K562 (cell line): Measurements from ENCODE around the gene CDC42EP3. TPM values are rescaled to one million over a fixed set of nuclear protein-coding genes. Genes with fewer than 3 reads are reported as not detected.

Source experiments
- ATAC-seq: fragments of 200-7000 bp; cut with Tn5 transposase; 3 replicates; pipeline ENCODE4 v1.9.1; 2020; ENCODE audit warnings: moderate library complexity
- BruUV-seq: library from RNA; stranded (reverse); fragments of 400-500 nt; replicated peaks from 2 replicates; lab custom pipeline; 2021; lab: Mats Ljungman, UMichigan
- CTCF ChIA-PET: fragments of 300-600 bp; formaldehyde crosslinking; extraction: SDS; loops from one replicate; lab custom pipeline; 2021; ENCODE audit warnings: low intra/inter-chr PET ratio; lab: Yijun Ruan, JAX
- POLR2A ChIA-PET: fragments of 300-600, 350-650 bp; sonication (Branson Sonifier 250); formaldehyde crosslinking; extraction: SDS; loops from one replicate; lab custom pipeline; 2021; ENCODE audit warnings: antibody characterized with exemption, inconsistent platforms; lab: Yijun Ruan, JAX
- DNase-seq, 4 experiments: peaks; one replicate each; pipeline versions ENCODE4 v3.0.0 to v3.0.0-alpha.2; 2011 to 2018; ENCODE audit warnings: low spot score in 3 of 4, mixed read lengths in 3 of 4; ENCODE audit errors: extremely low read depth in 1 of 4
- FAIRE-seq: peaks from 2 replicates; lab custom pipeline; 2011; peaks lifted over from hg19 to GRCh38; lab: Jason Lieb, UNC
- H2AFZ ChIP-seq: 2 replicates; pipeline ENCODE4 v1.6.0; 2011; ENCODE audit warnings: low read depth, low read length, control low read depth, inconsistent platforms
- H3K27ac ChIP-seq: fragments of 200-600 bp; 3 replicates; pipeline ENCODE4 v1.8.0; 2011; ENCODE audit warnings: low read depth, mild to moderate bottlenecking, control low read depth, inconsistent platforms, low read length, moderate library complexity, mixed read lengths; ENCODE audit errors: extremely low read depth
- H3K27me3 ChIP-seq, 2 experiments: fragments of 300-600 bp in 1 of 2; 2 replicates in 1 of 2; 3 replicates in 1 of 2; pipeline versions ENCODE4 v1.6.0 to v1.8.0; 2011; ENCODE audit warnings: inconsistent platforms in 2 of 2, low read length in 2 of 2, mild to moderate bottlenecking in 1 of 2, mixed read lengths in 1 of 2, moderate library complexity in 1 of 2; ENCODE audit not compliant: control insufficient read depth in 2 of 2, insufficient read depth in 2 of 2
- H3K36me3 ChIP-seq: fragments of 300-600 bp; 3 replicates; pipeline ENCODE4 v1.8.0; 2011; ENCODE audit warnings: mild to moderate bottlenecking, low read length, inconsistent platforms; ENCODE audit not compliant: control insufficient read depth, insufficient read depth
- H3K4me1 ChIP-seq, 2 experiments: fragments of 200-600 bp in 1 of 2; replicated peaks in 1 of 2; 2 replicates in 1 of 2; 3 replicates in 1 of 2; pipeline versions ENCODE4 v1.5.1 to v1.8.0; 2011; ENCODE audit warnings: inconsistent platforms in 2 of 2, low read length in 2 of 2, mild to moderate bottlenecking in 1 of 2, mixed read lengths in 1 of 2, moderate library complexity in 1 of 2; ENCODE audit not compliant: control insufficient read depth in 2 of 2, insufficient read depth in 2 of 2
- H3K4me2 ChIP-seq: 2 replicates; pipeline ENCODE4 v1.6.1; 2011; ENCODE audit warnings: low read length, control low read depth, inconsistent platforms, mixed read lengths; ENCODE audit not compliant: insufficient read depth
- H3K4me3 ChIP-seq: fragments of 200-600 bp; sonication (generic), shearing (Covaris generic); 2 replicates; pipeline ENCODE4 v1.5.1; 2016; ENCODE audit warnings: control low read depth, inconsistent platforms
- H3K79me2 ChIP-seq: fragments of 200-600 bp; 3 replicates; pipeline ENCODE4 v1.8.0; 2011; ENCODE audit warnings: low read length, inconsistent platforms; ENCODE audit not compliant: control insufficient read depth, insufficient read depth
- H3K9ac ChIP-seq, 2 experiments: 2 replicates each; pipeline versions ENCODE4 v1.6.0 to v1.6.1; 2011; ENCODE audit warnings: low read depth in 2 of 2, low read length in 2 of 2, control low read depth in 1 of 2, inconsistent platforms in 1 of 2, mild to moderate bottlenecking in 1 of 2, mixed read lengths in 1 of 2; ENCODE audit not compliant: insufficient read depth in 1 of 2
- H3K9me1 ChIP-seq: one replicate; pipeline ENCODE4 v1.6.0; 2011; ENCODE audit warnings: inconsistent platforms, mild to moderate bottlenecking, low read length, moderate library complexity; ENCODE audit not compliant: control insufficient read depth, insufficient read depth
- H3K9me3 ChIP-seq: replicated peaks from 2 replicates; pipeline ENCODE4 v1.5.1; 2011; ENCODE audit warnings: low read depth, low read length, inconsistent platforms; ENCODE audit not compliant: control insufficient read depth, insufficient read depth
- H4K20me1 ChIP-seq: replicated peaks from 2 replicates; pipeline ENCODE4 v1.6.1; 2011; ENCODE audit warnings: low read length, inconsistent platforms, mixed read lengths; ENCODE audit not compliant: control insufficient read depth, insufficient read depth
- CHD4 ChIP-seq: fragments of 200-600 bp; sonication (generic); IDR thresholded peaks from 3 replicates; pipeline ENCODE4 v1.6.1; 2012; ENCODE audit warnings: low read depth, mild to moderate bottlenecking, mixed read lengths, low read length, inconsistent platforms; ENCODE audit not compliant: insufficient read depth, insufficient replicate concordance, poor library complexity, severe bottlenecking
- DPF2 ChIP-seq: fragments of 450-650 bp; IDR thresholded peaks from 2 replicates; pipeline ENCODE4 v1.6.1; 2016
- FOXP1 ChIP-seq: sonication (generic); formaldehyde crosslinking; IDR thresholded peaks from 2 replicates; pipeline ENCODE4 v1.8.0; 2022; ENCODE audit warnings: mild to moderate bottlenecking, missing genetic modification reagents
- GTF2F1 ChIP-seq: IDR thresholded peaks from 2 replicates; pipeline ENCODE4 v1.6.1; 2011; ENCODE audit warnings: low read depth, low read length, improper control_type of control experiment
- HNRNPK ChIP-seq: fragments of 200-400 bp; formaldehyde crosslinking; IDR thresholded peaks from one replicate; pipeline ENCODE4 v1.6.1; 2018; ENCODE audit warnings: mild to moderate bottlenecking, low read depth, low read length; ENCODE audit not compliant: poor library complexity, severe bottlenecking
- MTA2 ChIP-seq: fragments of 450-650 bp; IDR thresholded peaks from 2 replicates; pipeline ENCODE4 v1.6.1; 2016; ENCODE audit warnings: low read depth
- PRPF4 ChIP-seq: fragments of 200-400 bp; formaldehyde crosslinking; IDR thresholded peaks from one replicate; pipeline ENCODE4 v1.6.1; 2017; ENCODE audit warnings: low read length, low read depth, mild to moderate bottlenecking; ENCODE audit not compliant: insufficient read depth, poor library complexity, severe bottlenecking
- PTRF ChIP-seq: fragments of 450-650 bp; IDR thresholded peaks from 2 replicates; pipeline ENCODE4 v1.6.1; 2016; ENCODE audit warnings: mild to moderate bottlenecking, missing genetic modification characterization, missing compliant biosample characterization
- RHOXF2B ChIP-seq: fragments of 250-450 bp; sonication (Bioruptor Pico); conservative IDR thresholded peaks from 2 replicates; pipeline ENCODE4 v1.5.1; 2021
- SMAD4 ChIP-seq: fragments of 250-450 bp; sonication (Bioruptor Pico); conservative IDR thresholded peaks from 2 replicates; pipeline ENCODE4 v1.8.0; 2021; ENCODE audit warnings: inconsistent platforms, mild to moderate bottlenecking, moderate library complexity
- TRIM28 ChIP-seq: fragments of 450-650 bp; IDR thresholded peaks from 2 replicates; pipeline ENCODE4 v1.6.1; 2017
- ZNF24 ChIP-seq: fragments of 450-650 bp; IDR thresholded peaks from 2 replicates; pipeline ENCODE4 v1.6.1; 2016
- ZNF354B ChIP-seq: fragments of 250-450 bp; sonication (Bioruptor Pico); IDR thresholded peaks from 2 replicates; pipeline ENCODE4 v1.4.0; 2020
- ZSCAN32 ChIP-seq: fragments of 450-650 bp; formaldehyde crosslinking; IDR thresholded peaks from 2 replicates; pipeline ENCODE4 v1.4.0; 2020; ENCODE audit warnings: mild to moderate bottlenecking, moderate library complexity
- WGBS: fragments of 100-300 bp; shearing (Covaris generic); methylation state at CpG from one replicate; pipeline ENCODE4 v1.1.6; 2016; ENCODE audit warnings: low coverage, mixed read lengths; ENCODE audit not compliant: insufficient coverage; ENCODE audit errors: missing lambda C conversion rate; 5-methylcytosine and 5-hydroxymethylcytosine counted together
- in situ Hi-C: fragments of 300-500 bp; cut with MboI; formaldehyde crosslinking; loops from 4 replicates; pipeline ENCODE4 v1.15.0; 2018; ENCODE audit warnings: inconsistent platforms, mixed read lengths
- intact Hi-C: fragments of 100-400 bp; cut with micrococcal nuclease; formaldehyde crosslinking; loops from 2 replicates; pipeline ENCODE4 v1.14.2; 2022
- polyA plus RNA-seq, 8 experiments: library from polyadenylated mRNA; depleted of rRNA in 4 of 8; stranded (reverse) in 5 of 8; unstranded in 3 of 8; fragments of >200 nt; fragmentation: Nextera tagmentation in 2 of 8; fragmentation: Illumina TruSeq in 1 of 8; extraction: Ambion mirVana in 2 of 8; extraction: Trizol in 1 of 8; gene quantifications; 2 replicates each; pipeline versions ENCODE4 v1.2.1 to v1.2.3, GENCODE V29; 2011 to 2014; ENCODE audit warnings: inconsistent platforms in 1 of 8, missing spikeins in 1 of 8
- total RNA-seq, 7 experiments: library from RNA; depleted of rRNA in 6 of 7; stranded (reverse); fragments of >200 nt in 6 of 7; fragmentation: Illumina TruSeq in 2 of 7; extraction: Trizol in 2 of 7; gene quantifications; 2 replicates each; pipeline versions ENCODE4 v1.2.1 to v1.2.3, GENCODE V29; 2011 to 2021; ENCODE audit warnings: low replicate concordance in 1 of 7
- TF ChIP-seq, protein P1 (sequence below): fragments of 250-450 bp; sonication (Bioruptor Pico); IDR thresholded peaks from 2 replicates; pipeline ENCODE4 v1.4.0; 2020; ENCODE audit warnings: borderline replicate concordance
- TF ChIP-seq, protein P2 (sequence below): fragments of 250-450 bp; sonication (Bioruptor Pico); IDR thresholded peaks from 2 replicates; pipeline ENCODE4 v1.5.1; 2021; ENCODE audit warnings: mild to moderate bottlenecking
- TF ChIP-seq, protein P3 (sequence below): fragments of 200-800 bp; sonication (Bioruptor generic); IDR thresholded peaks from 2 replicates; pipeline ENCODE4 v1.6.1; 2017; ENCODE audit warnings: missing genetic modification characterization, missing compliant biosample characterization

CDC42EP3 gene
- total and polyA plus RNA-seq, 9 of the 15 experiments (the other 6 are each of a cell fraction or from before 2014, with no cell fraction given) = 0.72 to 6.4 (median 2.0) TPM

DNA sequence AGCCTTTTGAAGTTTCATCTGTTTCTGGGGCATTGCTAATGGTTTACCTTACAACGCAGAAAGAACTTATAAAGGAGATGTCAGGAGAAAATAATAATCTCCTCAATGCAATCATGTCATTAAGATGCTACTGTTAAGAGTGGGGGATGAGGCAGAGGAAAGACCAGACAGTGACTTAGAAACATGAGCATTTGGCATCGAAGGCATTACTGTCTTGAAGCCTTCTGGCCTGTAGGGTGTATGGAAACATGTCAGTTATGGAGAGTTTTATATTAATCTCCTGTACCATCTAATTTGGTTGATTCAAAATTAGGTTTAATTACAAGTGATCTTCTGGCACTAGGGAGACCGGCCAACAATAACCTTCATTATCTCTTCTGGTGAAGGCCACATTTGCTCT is 32.5 kb downstream of the CDC42EP3 start:
- no peak overlapping the region for H3K27ac ChIP-seq
- intact Hi-C loops = no loop called here
- no peaks in the 10 kb centered on the region for H3K9me1 ChIP-seq
- in situ Hi-C loops = no loop called here
- no peak overlapping the region for H2AFZ ChIP-seq
- ATAC-seq (no peak), FAIRE-seq (peak; percentile 51), DNase-seq (no peak)
- TF ChIP-seq DPF2 = no peak
- TF ChIP-seq PTRF (tag) = no peak
- TF ChIP-seq, protein P1, sequence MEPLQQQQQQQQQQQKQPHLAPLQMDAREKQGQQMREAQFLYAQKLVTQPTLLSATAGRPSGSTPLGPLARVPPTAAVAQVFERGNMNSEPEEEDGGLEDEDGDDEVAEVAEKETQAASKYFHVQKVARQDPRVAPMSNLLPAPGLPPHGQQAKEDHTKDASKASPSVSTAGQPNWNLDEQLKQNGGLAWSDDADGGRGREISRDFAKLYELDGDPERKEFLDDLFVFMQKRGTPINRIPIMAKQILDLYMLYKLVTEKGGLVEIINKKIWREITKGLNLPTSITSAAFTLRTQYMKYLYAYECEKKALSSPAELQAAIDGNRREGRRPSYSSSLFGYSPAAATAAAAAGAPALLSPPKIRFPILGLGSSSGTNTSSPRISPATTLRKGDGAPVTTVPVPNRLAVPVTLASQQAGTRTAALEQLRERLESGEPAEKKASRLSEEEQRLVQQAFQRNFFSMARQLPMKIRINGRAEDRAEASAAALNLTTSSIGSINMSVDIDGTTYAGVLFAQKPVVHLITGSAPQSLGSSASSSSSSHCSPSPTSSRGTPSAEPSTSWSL (CRISPR knock-in tag) = no peak
- TF ChIP-seq FOXP1 = no peak
- no peak for TF ChIP-seq CHD4
- TF ChIP-seq RHOXF2B (CRISPR knock-in tag) = no peak
- no peak for TF ChIP-seq ZSCAN32 (CRISPR knock-in tag)
- TF ChIP-seq GTF2F1 = no peak
- TF ChIP-seq MTA2 = no peak
- TF ChIP-seq, protein P2, sequence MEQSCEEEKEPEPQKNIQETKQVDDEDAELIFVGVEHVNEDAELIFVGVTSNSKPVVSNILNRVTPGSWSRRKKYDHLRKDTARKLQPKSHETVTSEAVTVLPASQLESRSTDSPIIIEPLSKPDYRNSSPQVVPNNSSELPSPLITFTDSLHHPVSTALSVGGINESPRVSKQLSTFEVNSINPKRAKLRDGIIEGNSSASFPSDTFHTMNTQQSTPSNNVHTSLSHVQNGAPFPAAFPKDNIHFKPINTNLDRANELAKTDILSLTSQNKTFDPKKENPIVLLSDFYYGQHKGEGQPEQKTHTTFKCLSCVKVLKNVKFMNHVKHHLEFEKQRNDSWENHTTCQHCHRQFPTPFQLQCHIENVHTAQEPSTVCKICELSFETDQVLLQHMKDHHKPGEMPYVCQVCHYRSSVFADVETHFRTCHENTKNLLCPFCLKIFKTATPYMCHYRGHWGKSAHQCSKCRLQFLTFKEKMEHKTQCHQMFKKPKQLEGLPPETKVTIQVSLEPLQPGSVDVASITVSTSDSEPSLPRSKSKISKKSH (CRISPR knock-in tag) = no peak
- TF ChIP-seq, protein P3, sequence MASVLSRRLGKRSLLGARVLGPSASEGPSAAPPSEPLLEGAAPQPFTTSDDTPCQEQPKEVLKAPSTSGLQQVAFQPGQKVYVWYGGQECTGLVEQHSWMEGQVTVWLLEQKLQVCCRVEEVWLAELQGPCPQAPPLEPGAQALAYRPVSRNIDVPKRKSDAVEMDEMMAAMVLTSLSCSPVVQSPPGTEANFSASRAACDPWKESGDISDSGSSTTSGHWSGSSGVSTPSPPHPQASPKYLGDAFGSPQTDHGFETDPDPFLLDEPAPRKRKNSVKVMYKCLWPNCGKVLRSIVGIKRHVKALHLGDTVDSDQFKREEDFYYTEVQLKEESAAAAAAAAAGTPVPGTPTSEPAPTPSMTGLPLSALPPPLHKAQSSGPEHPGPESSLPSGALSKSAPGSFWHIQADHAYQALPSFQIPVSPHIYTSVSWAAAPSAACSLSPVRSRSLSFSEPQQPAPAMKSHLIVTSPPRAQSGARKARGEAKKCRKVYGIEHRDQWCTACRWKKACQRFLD = no peak
- TF ChIP-seq SMAD4 (CRISPR knock-in tag) = no peak
- TF ChIP-seq ZNF354B (CRISPR knock-in tag) = no peak
- TF ChIP-seq PRPF4 = no peak
- TF ChIP-seq ZNF24 = no peak
- no peak for TF ChIP-seq TRIM28
- TF ChIP-seq HNRNPK = no peak
- H3K4me1 ChIP-seq = no peaks in the 10 kb centered on the region
- no peaks in the 10 kb centered on the region for H3K36me3 ChIP-seq
- no peaks in the 10 kb centered on the region for H4K20me1 ChIP-seq
- BruUV-seq = no TSS peak
- ChIA-PET POLR2A (no interaction called here), CTCF (no interaction called here)
- WGBS = 42% methylated on average over 3 of the region's 3 CpGs
- H3K9ac ChIP-seq = no peak overlapping the region
- H3K79me2 ChIP-seq = no peaks in the 10 kb centered on the region
- no peak overlapping the region for H3K4me3 ChIP-seq
- no peaks in the 10 kb centered on the region for H3K27me3 ChIP-seq
- H3K4me2 ChIP-seq = no peak overlapping the region
- H3K9me3 ChIP-seq = no peaks in the 10 kb centered on the region
